CD4-positive, alpha-beta T cell treated with Interleukin-6 for 4 hours (primary cell): ENCODE data around the gene IPPK.
"Not testable (repeated sequence)": the region's sequence is repeated elsewhere in the genome, so short reads cannot be mapped to it uniquely, and the experiment has no call there.

Experiments
- DNase-seq: peaks from one replicate; pipeline ENCODE4 v3.0.0-alpha.2; 2020; ENCODE audit warnings: mixed read lengths

The IPPK gene

DNA sequence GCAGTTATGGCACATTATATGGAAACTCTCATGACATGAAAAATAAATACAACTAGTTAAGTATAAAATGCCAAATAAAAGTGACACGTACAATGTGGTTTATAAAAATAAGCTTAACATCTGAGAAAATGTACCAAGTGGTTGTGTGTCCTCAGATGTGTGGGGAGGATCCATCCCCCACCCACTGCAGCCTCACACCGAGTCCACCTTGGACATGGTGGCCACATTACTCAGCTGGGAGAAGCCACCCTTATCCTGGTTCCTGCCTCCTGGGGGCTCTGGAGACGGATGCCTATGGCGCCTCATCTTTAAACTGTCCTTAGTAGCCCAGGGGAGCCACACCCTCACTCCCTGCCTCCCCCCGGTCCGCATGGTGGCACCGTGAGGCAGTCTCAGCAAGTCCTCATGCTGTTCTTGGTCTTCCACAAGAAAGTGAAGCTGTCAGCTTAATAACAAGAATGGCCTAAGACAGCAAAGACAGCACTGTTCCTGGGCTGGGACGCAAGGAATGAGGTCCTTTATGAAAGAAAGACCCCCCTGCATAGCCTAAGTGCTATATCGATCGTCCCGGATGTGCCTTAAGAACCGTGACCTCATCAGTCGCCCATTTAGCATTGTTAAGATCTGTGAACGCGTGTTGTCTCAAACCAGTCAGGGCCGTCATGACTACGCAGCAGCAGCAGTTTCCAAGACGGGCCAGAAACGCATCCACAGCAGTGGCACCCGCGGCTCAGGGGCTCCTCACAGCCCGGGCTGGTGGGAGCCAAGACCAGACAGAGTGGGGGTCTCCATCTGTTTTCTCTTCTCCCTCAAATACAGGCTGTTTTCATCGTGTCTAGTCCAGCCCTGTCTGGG, 56.4 kb downstream of the IPPK start:
- no peak for DNase-seq

DNA sequence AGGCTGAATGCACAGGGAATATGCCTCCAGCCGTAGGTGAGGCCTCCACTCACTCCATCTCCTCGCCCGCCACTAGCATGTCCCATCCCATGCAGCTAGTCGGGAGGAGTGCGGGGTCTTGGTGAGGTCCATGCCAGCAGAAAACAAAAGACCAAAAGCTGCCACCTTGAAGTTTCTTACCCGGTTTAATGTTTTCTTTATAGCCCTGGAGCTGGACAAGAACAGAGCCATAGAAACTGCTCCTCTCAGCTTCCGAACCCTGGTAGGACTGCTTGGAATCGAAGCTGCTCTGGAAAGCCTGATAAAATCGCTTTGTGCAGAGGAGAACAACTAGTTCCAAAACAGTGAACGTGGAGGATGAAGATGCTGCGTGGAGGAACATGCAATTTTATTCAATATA, 57.1 kb downstream of the IPPK start:
- no peak for DNase-seq

DNA sequence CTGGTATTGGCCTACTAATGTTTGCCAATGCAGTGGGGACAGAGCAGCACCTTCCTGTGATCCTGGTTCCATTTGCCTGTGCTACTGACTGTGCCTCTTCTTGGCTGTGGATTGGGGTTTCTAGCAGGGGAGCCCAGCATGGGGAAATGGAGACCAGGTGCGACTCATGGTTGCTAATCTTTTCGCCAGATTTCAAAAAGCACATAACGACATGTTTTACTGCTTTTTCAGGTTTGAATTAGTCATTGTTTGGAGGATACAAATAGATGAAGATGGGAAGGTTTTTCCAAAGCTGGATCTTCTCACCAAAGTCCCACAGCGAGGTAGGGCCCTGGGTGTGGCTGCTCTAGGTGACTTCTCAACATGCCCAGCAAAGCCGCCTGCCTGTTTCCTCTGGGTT, 57.6 kb downstream of the IPPK start:
- DNase-seq = no peak

GRCh38 chr9:92611621-92612285, 58.2 kb downstream of the IPPK start:
- no peak for DNase-seq

DNA sequence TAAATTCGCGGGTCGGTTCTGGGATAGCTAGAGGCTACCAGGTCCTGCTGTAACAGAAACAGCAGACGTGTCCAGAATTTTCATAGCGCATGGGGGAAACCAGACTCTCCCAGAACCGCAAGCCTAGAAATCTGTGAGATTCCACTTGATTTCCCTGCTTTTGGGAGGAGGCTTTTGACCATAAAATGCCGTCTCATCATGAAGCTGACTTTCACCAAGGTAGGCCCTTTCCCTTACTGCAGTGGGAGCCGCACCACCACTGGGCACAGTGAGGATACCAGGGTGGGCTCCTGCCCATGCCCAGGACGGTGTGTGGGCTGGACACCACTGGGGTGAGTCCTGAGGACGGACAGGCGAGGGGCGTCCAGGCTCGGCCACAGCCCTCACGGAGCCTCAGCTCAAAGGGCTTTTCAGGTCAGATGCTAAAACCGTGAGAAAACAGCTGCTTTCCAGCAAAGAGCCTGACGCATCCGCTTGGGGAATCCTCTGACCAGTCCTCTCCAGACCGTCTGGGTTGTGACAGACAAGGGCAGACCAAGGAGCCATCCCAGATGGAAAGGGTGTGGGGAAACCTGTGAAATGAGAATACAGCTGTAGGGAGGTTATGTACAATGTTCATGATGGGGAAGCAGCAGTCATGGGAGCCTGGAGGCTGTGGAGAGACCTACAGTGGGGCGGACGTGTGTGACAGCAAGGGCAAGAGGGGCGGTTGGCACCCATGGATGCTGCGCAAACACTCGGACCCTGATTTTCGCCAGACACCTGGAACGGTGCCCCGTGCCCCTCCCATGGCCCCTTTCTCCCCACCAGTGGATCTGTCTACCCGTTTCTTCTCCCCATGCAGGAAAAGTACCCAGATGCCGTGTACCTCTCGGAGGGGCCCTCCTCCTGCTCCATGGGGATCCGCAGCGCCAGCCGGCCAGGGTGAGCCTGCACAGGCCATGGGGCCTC, 59.2 kb downstream of the IPPK start:
- no peak for DNase-seq

DNA sequence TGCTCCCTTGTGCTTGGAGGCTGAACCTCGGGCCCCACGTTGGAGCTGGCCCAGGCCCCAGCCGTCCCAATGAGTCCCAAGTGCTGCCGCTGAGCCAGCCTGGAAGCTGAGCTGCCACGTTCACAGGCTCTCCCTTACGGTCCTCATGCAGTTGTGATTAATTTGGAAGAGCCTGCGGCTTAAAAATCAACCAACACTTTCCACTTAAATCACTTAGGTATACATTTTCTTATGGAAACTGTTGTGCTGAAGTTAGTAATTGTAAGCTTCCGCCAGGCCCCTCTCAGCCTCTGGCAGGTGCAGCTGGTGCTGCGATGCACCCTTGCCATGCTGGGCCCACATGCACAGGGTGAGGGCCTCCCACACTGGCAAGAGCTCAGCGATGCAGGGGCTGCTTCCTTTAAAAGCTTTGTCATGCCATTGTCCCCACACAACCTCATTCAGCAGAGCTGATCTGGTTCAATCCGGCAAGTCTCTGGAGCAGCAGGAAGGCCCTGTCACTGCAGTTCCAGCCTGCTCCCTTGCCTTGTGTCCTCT, 61.0 kb downstream of the IPPK start:
- no peak for DNase-seq

GRCh38 chr9:92608241-92608908, 61.6 kb downstream of the IPPK start:
- no peak for DNase-seq

GRCh38 chr9:92607773-92608172, 62.2 kb downstream of the IPPK start:
- no peak for DNase-seq

DNA sequence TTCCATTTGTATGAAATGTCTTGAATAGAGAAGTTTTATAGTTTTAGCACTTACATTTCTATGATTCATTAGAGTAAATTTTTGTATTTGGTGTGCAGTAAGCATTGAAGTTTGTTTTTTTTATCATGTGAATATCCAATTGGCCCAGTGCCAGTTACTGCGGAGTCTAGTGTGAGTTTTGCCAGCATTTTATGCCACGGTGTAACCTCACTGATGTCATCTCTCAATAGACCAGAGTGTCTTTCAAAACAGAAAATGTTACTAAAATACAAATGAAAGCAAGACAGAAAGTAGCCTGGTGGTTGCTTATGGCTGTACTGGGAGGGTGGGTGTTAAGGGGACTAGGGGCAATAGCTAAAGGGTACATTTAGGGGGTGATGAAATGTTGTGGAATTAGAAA, 62.8 kb downstream of the IPPK start:
- DNase-seq = no peak

GRCh38 chr9:92605224-92605623, 64.7 kb downstream of the IPPK start:
- no peak for DNase-seq

GRCh38 chr9:92603990-92604389, 65.9 kb downstream of the IPPK start:
- no peak for DNase-seq

DNA sequence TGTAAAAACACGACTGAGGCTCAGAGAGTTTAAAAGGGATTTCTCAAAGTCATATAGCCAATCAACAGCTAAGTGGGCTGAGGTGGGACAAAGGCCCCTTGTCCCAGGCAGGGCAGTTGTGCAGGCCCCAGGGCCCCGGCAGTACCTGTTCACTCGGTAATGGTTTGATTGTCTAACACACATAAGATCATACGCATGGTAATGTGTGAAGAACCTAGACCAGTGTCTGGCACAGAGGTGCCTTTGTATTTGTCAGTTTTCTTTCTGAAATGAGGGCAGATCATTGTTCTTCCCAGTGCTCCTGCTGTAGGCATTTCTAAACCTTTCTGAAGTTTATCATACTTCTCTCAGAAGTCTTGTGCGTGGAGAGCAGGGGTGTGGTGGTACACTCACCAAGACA, 66.8 kb downstream of the IPPK start:
- DNase-seq = no peak

GRCh38 chr9:92602413-92602812, 67.5 kb downstream of the IPPK start:
- no peak for DNase-seq

- no peak for DNase-seq
These were observed 68.5 kb downstream of the IPPK start for GRCh38 chr9:92601451-92601850.

- no peak for DNase-seq
These were observed 69.3 kb downstream of the IPPK start for GRCh38 chr9:92600462-92601261.

- no peak for DNase-seq
These were observed 69.9 kb downstream of the IPPK start for GRCh38 chr9:92599938-92600461.

GRCh38 chr9:92598382-92598781, 71.5 kb downstream of the IPPK start:
- DNase-seq = no peak

- DNase-seq = no peak
These were observed 74.0 kb downstream of the IPPK start for GRCh38 chr9:92595930-92596329.

DNA sequence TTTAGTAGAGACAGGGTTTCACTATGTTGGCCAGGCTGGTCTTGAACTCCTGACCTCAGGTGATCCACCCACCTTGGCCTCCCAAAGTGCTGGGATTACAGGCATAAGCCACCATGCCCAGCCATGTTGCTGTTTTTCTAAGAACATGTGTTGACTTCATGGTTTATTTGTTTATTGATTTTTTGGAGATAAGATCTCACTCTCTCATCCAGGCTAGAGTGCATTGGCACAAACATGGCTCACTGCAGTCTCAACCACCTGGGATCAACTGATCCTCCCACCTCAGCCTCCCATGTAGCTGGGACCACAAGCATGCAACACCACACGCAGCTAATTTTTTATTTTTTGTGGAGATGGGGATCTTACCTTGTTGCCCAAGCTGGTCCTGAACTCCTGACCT, 74.9 kb downstream of the IPPK start:
- DNase-seq = not testable (repeated sequence)

DNA sequence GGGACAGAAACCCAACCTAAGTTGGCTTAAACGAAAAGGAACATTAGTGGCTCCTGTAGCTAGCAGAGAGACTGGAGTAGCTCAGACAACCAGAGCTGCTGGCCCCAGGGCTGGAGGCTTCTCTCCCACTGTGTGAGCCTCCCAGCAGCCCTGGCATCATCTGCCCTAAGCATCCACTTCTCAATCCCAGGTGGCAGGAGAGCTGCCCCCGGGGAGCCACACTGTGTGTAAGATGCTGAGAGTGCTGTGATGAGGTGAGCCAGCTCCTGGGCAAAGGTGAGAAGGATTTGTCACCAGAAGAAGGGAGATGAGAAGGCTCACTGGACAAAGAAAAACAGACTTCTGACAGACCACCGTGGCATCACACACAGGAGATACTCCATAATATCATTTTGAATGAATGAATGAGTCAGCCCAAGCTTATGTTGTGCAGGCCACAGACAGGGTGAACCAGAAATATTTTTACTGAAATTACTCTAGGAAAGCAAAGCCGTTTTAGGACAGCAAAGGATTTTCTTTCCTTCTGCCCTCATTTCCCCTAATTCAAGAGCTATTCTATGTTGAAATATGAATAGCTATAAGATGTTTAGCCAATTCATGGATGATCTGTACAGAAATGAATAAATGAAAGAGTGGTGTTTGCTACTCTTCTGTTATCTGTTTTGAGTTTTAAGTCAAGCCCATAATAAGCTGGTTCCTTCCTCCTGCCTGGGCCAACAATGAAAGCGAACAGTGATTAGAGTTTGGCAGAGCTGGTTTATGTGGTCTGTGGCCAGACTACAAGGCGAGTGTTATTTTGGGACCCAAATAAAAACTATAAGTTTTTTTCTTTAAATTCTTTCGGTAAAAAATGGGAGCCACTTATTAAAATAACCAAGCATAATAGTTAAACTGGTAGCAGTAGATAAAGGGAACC, 76.7 kb downstream of the IPPK start:
- DNase-seq = no peak
